Heart left ventricle (tissue), 16 donors: Measurements from ENCODE around the gene NARS2. TPM values are rescaled to one million over a fixed set of nuclear protein-coding genes. Genes with fewer than 3 reads are reported as not detected.

Experiments used
- ATAC-seq, 4 donors: fragments of 200-7000 bp; cut with Tn5 transposase; one replicate each; pipeline ENCODE4 v1.9.1; 2020 to 2022; ENCODE audit warnings: moderate library complexity in 4 of 4, mild to moderate bottlenecking in 3 of 4, moderate number of reproducible peaks in 1 of 4
- DNase-seq, 5 donors: peaks; one replicate each; pipeline ENCODE4 v3.0.0-alpha.2; 2020
- H3K27ac ChIP-seq, 12 donors: fragments of 200-600 bp; sonication (generic) in 4 of 12; one replicate each; pipeline versions ENCODE4 v1.5.0 to v1.8.0; 2016 to 2022; ENCODE audit warnings: mild to moderate bottlenecking in 2 of 12
- H3K27me3 ChIP-seq, 9 donors: fragments of 200-600 bp; sonication (generic) in 2 of 9; one replicate each; pipeline versions ENCODE4 v1.5.1 to v1.8.0; 2016 to 2022; ENCODE audit warnings: mild to moderate bottlenecking in 3 of 9
- H3K36me3 ChIP-seq, 9 donors: fragments of 200-600 bp; sonication (generic) in 2 of 9; one replicate each; pipeline versions ENCODE4 v1.5.0 to v1.8.0; 2018 to 2022; ENCODE audit warnings: mild to moderate bottlenecking in 2 of 9
- H3K4me1 ChIP-seq, 12 donors: fragments of 200-600 bp; sonication (generic) in 4 of 12; one replicate each; pipeline versions ENCODE4 v1.5.0 to v1.8.0; 2016 to 2022; ENCODE audit warnings: mild to moderate bottlenecking in 3 of 12
- H3K4me3 ChIP-seq, 12 donors: fragments of 200-600 bp; sonication (generic) in 4 of 12; one replicate each; pipeline versions ENCODE4 v1.5.0 to v1.8.0; 2017 to 2022; ENCODE audit warnings: mild to moderate bottlenecking in 9 of 12, moderate library complexity in 4 of 12
- H3K9me3 ChIP-seq, 12 donors: fragments of 200-600 bp; sonication (generic) in 4 of 12; one replicate each; pipeline versions ENCODE4 v1.5.0 to v1.8.0; 2016 to 2022; ENCODE audit warnings: mild to moderate bottlenecking in 1 of 12
- CTCF ChIP-seq, 12 donors: fragments of 200-600 bp; sonication (generic) in 4 of 12; IDR thresholded peaks; one replicate each; pipeline versions ENCODE4 v1.5.0 to v1.8.0; 2018 to 2022; ENCODE audit warnings: antibody characterized with exemption in 12 of 12, mild to moderate bottlenecking in 5 of 12
- POLR2A ChIP-seq, 2 donors: fragments of 450-650 bp; IDR thresholded peaks; one replicate each; pipeline ENCODE4 v1.6.1; 2017; ENCODE audit warnings: antibody characterized with exemption in 2 of 2, mild to moderate bottlenecking in 2 of 2, moderate library complexity in 2 of 2
- WGBS, 4 donors: extraction: QIAGEN DNeasy Blood & Tissue Kit in 2 of 4; methylation state at CpG; one replicate each; pipeline versions ENCODE4 v1.1.5 to v1.1.7; 2013 to 2018; 5-methylcytosine and 5-hydroxymethylcytosine counted together
- intact Hi-C, 10 donors: fragments of 100-400 bp; cut with DNase I; formaldehyde crosslinking; loops; one replicate each; pipeline versions ENCODE4 v1.11.1 to v1.14.2; 2022
- polyA plus RNA-seq, 2 donors: library from polyadenylated mRNA; stranded (reverse); fragments of 200-250 nt; gene quantifications; one replicate each; pipeline ENCODE4 v1.2.3, GENCODE V29; 2013
- total RNA-seq, 9 donors: library from RNA; depleted of rRNA in 2 of 9; stranded (reverse); fragments of >200 nt in 2 of 9; fragmentation: NEBNext Ultra II Directional in 3 of 9; extraction: Animal tissue kit (Norgen Biotek cat#: 25700) in 3 of 9; gene quantifications; one replicate each; pipeline versions ENCODE4 v1.1.0 to v1.2.4, GENCODE V29; 2016 to 2023
- donor health status: ischemic (EF 13 %, LVEDD 7.1; RV severe dilation, severe dysfunction).
- donor health status: healthy with polysubstance abuse.
- donor health status: DM: no; HTN: yes; CAD: no.
- donor health status: DM: no; HTN: no; CAD: no.
- donor health status: ischemic (EF 25% LVEDD 6.9; RV normal size, moderate dysfunction).
- donor health status: ischemic (EF 25% LVEDD 5.7; RV mildly dilated, moderate dysfunction).
- donor health status: healthy.
- donor health status: DM: yes; HTN: yes; CAD: no.
- donor health status: ischemic (EF 35%, LVEDD 5.7; RV mildly dilated, moderate dysfunction).
- donor health status: nonischemic (EF 11% LVEDD 7.7; RV severe dilation, severe dysfunction).
- donor health status: DM: yes; HTN: yes; CAD: no.
- donor health status: PGD.
- donor health status: ischemic (EF 29% LVEDD 5.4; RV normal size, mild dysfunction).
- donor health status: nonischemic (EF 23%, LVEDD 6.1; RV moderate dilation, normal function).

Gene NARS2
- total and polyA plus RNA-seq, 11 donors, result 9.9 to 23.2 (median 15.8) TPM

GRCh38 chr11:78575478-78575877 lies 814 bp upstream of the NARS2 start:
- intact Hi-C loops, result no loop called here
- TF ChIP-seq CTCF (IDR thresholded peaks at IDR 0.05) (no peak), POLR2A (IDR thresholded peaks at IDR 0.05) (no peak)
- Histone ChIP-seq H3K4me1 (peaks cover 0 to 23% (median 13%) of the 10 kb centered on the region in 12 donors), H3K27ac (peak overlapping the region in 10 of 12 donors; percentile 76 to 89 (median 84)), H3K27me3 (no peaks in the 10 kb centered on the region), H3K9me3 (no peaks in the 10 kb centered on the region), H3K4me3 (peak overlapping the region; percentile 35 to 97 (median 91)), H3K36me3 (peaks cover 0 to 11% (median 8%) of the 10 kb centered on the region in 9 donors)
- DNase-seq, result no peak
- ATAC-seq, result no peak
- 53 to 57% (median 56%) methylated on average over 10 of the region's 10 CpGs for WGBS, 4 donors

GRCh38 chr11:78573681-78574080 lies 983 bp downstream of the NARS2 start:
- ATAC-seq (no peak), DNase-seq (no peak)
- WGBS, 4 donors, result 9 to 17% (median 12%) methylated on average over 5 of the region's 5 CpGs
- Histone ChIP-seq H3K27me3 (no peaks in the 10 kb centered on the region), H3K4me1 (peaks cover 0 to 23% (median 13%) of the 10 kb centered on the region in 12 donors), H3K4me3 (peak overlapping the region; percentile 35 to 97 (median 91)), H3K36me3 (peaks cover 0 to 29% (median 22%) of the 10 kb centered on the region in 9 donors), H3K27ac (peak overlapping the region in 5 of 12 donors; percentile 83 to 89 (median 85)), H3K9me3 (no peaks in the 10 kb centered on the region)
- TF ChIP-seq POLR2A (IDR thresholded peaks at IDR 0.05), result no peak
- no peak for TF ChIP-seq CTCF (IDR thresholded peaks at IDR 0.05)
- intact Hi-C loops, result no loop called here

GRCh38 chr11:78573271-78573670 lies 1.4 kb downstream of the NARS2 start:
- DNase-seq (no peak), ATAC-seq (no peak)
- no peak for TF ChIP-seq POLR2A (IDR thresholded peaks at IDR 0.05)
- TF ChIP-seq CTCF (IDR thresholded peaks at IDR 0.05), result no peak
- intact Hi-C loops, result no loop called here
- H3K4me3 ChIP-seq, result peak overlapping the region in 8 of 12 donors; percentile 64 to 97 (median 92)
- 64 to 93% (median 78%) methylated on average over 3 of the region's 3 CpGs for WGBS, 4 donors
- peaks cover 0 to 33% (median 26%) of the 10 kb centered on the region in 9 donors for H3K36me3 ChIP-seq
- H3K27ac ChIP-seq, result no peak overlapping the region
- peaks cover 0 to 23% (median 13%) of the 10 kb centered on the region in 12 donors for H3K4me1 ChIP-seq
- H3K9me3 ChIP-seq, result no peaks in the 10 kb centered on the region
- no peaks in the 10 kb centered on the region for H3K27me3 ChIP-seq

- DNase-seq (no peak), ATAC-seq (no peak)
- no peak for TF ChIP-seq POLR2A (IDR thresholded peaks at IDR 0.05)
- no peak for TF ChIP-seq CTCF (IDR thresholded peaks at IDR 0.05)
- intact Hi-C loops, result no loop called here
- WGBS, 4 donors, result 65 to 74% (median 73%) methylated on average over 4 of the region's 4 CpGs
- no peaks in the 10 kb centered on the region for H3K9me3 ChIP-seq
- no peak overlapping the region for H3K4me3 ChIP-seq
- H3K27me3 ChIP-seq, result no peaks in the 10 kb centered on the region
- peaks cover 0 to 23% (median 13%) of the 10 kb centered on the region in 12 donors for H3K4me1 ChIP-seq
- H3K36me3 ChIP-seq, result peaks cover 0 to 42% (median 35%) of the 10 kb centered on the region in 9 donors
- no peak overlapping the region for H3K27ac ChIP-seq
Observed at GRCh38 chr11:78572394-78572793, 2.3 kb downstream of the NARS2 start.
